GM12878 (cell line): ENCODE data around the gene SORCS2. TPM values are rescaled to one million over a fixed set of nuclear protein-coding genes. Genes with fewer than 3 reads are reported as not detected.

Experiments used
- ATAC-seq: fragments of 200-7000 bp; cut with Tn5 transposase; 3 replicates; pipeline ENCODE4 v1.9.1; 2020; ENCODE audit warnings: mild to moderate bottlenecking, moderate library complexity
- BruUV-seq: library from RNA; stranded (reverse); fragments of 400-500 nt; replicated peaks from 2 replicates; lab custom pipeline; 2021; lab: Mats Ljungman, UMichigan
- CTCF ChIA-PET: fragments of 300-600 bp; sonication (Branson Sonifier 250); formaldehyde crosslinking; extraction: SDS; loops from one replicate; lab custom pipeline; 2021; ENCODE audit warnings: inconsistent platforms; lab: Yijun Ruan, JAX
- POLR2A ChIA-PET: fragments of 350-600 bp; formaldehyde crosslinking; extraction: SDS; loops from one replicate; lab custom pipeline; 2021; ENCODE audit warnings: inconsistent platforms; lab: Charles Lee
- RAD21 ChIA-PET: fragments of 300-600 bp; sonication (Branson Sonifier 250); formaldehyde crosslinking; loops from one replicate; lab custom pipeline; 2023; ENCODE audit warnings: antibody characterized with exemption; ENCODE audit not compliant: unreplicated experiment; lab: Charles Lee
- SMC1A ChIA-PET: fragments of 300-600 bp; sonication (Branson Sonifier 250); formaldehyde crosslinking; loops from one replicate; lab custom pipeline; 2023; ENCODE audit not compliant: unreplicated experiment, uncharacterized antibody; lab: Charles Lee
- DNase-seq: peaks from one replicate; pipeline ENCODE4 v3.0.0-alpha.2; 2011; ENCODE audit warnings: low read depth, low spot score
- FAIRE-seq: peaks from 3 replicates; lab custom pipeline; 2011; peaks lifted over from hg19 to GRCh38; lab: Jason Lieb, UNC
- H2AFZ ChIP-seq: 2 replicates; pipeline ENCODE4 v1.6.0; 2011; ENCODE audit warnings: low read depth, low read length, control low read depth; ENCODE audit not compliant: control insufficient read depth
- H3K27ac ChIP-seq: 2 replicates; pipeline ENCODE4 v1.5.1; 2011; ENCODE audit warnings: control low read depth; ENCODE audit not compliant: control insufficient read depth, insufficient read depth
- H3K27me3 ChIP-seq, 2 experiments: replicated peaks in 1 of 2; 2 replicates each; pipeline versions ENCODE4 v1.6.0 to v1.6.1; 2011; ENCODE audit warnings: low read length in 1 of 2; ENCODE audit not compliant: control insufficient read depth in 2 of 2, insufficient read depth in 2 of 2
- H3K36me3 ChIP-seq, 2 experiments: 2 replicates each; pipeline ENCODE4 v1.5.1; 2011; ENCODE audit warnings: low read length in 1 of 2; ENCODE audit not compliant: control insufficient read depth in 2 of 2, insufficient read depth in 2 of 2
- H3K4me1 ChIP-seq: 2 replicates; pipeline ENCODE4 v1.6.1; 2011; ENCODE audit warnings: mild to moderate bottlenecking, low read length, moderate library complexity, mixed read lengths; ENCODE audit not compliant: control insufficient read depth, insufficient read depth
- H3K4me2 ChIP-seq: 2 replicates; pipeline ENCODE4 v1.6.0; 2011; ENCODE audit warnings: control low read depth; ENCODE audit not compliant: control insufficient read depth, insufficient read depth
- H3K4me3 ChIP-seq: fragments of 200-600 bp; sonication (generic); 2 replicates; pipeline ENCODE4 v1.5.1; 2016
- H3K79me2 ChIP-seq: 2 replicates; pipeline ENCODE4 v1.6.0; 2011; ENCODE audit warnings: low read length; ENCODE audit not compliant: control insufficient read depth, insufficient read depth
- H3K9ac ChIP-seq: 2 replicates; pipeline ENCODE4 v1.8.0; 2011; ENCODE audit warnings: low read length, control low read depth, mixed read lengths; ENCODE audit not compliant: control insufficient read depth, insufficient read depth
- H3K9me3 ChIP-seq: replicated peaks from 3 replicates; pipeline ENCODE4 v1.5.1; 2011; ENCODE audit warnings: mild to moderate bottlenecking, low read length; ENCODE audit not compliant: control insufficient read depth, insufficient read depth
- H4K20me1 ChIP-seq: 2 replicates; pipeline ENCODE4 v1.6.0; 2011; ENCODE audit not compliant: control insufficient read depth, insufficient read depth
- BCLAF1 ChIP-seq: fragments of 450-650 bp; IDR thresholded peaks from 2 replicates; pipeline ENCODE4 v1.6.1; 2017; ENCODE audit warnings: antibody characterized with exemption, mild to moderate bottlenecking, moderate library complexity
- BMI1 ChIP-seq: fragments of 450-650 bp; IDR thresholded peaks from 2 replicates; pipeline ENCODE4 v1.6.1; 2016; ENCODE audit warnings: mild to moderate bottlenecking, moderate library complexity, borderline replicate concordance
- CBFB ChIP-seq: IDR thresholded peaks from 2 replicates; pipeline ENCODE4 v1.6.1; 2016; ENCODE audit warnings: antibody characterized with exemption, low read depth
- KAT2A ChIP-seq: conservative IDR thresholded peaks from 2 replicates; pipeline ENCODE4 v1.6.1; 2011; ENCODE audit warnings: low read depth, low read length; ENCODE audit not compliant: control insufficient read depth
- MEF2A ChIP-seq: IDR thresholded peaks from 2 replicates; pipeline ENCODE4 v1.6.1; 2011; ENCODE audit warnings: low read depth, mild to moderate bottlenecking, low read length, moderate library complexity; ENCODE audit not compliant: insufficient read depth
- NFYB ChIP-seq: IDR thresholded peaks from 2 replicates; pipeline ENCODE4 v1.6.1; 2011; ENCODE audit warnings: low read depth, mild to moderate bottlenecking, low read length, improper control_type of control experiment, moderate library complexity; ENCODE audit not compliant: insufficient read depth
- NR2F1 ChIP-seq: fragments of 450-650 bp; conservative IDR thresholded peaks from 2 replicates; pipeline ENCODE4 v1.6.1; 2017; ENCODE audit warnings: mild to moderate bottlenecking
- RBBP5 ChIP-seq: fragments of 200-600 bp; sonication (generic); conservative IDR thresholded peaks from 2 replicates; pipeline ENCODE4 v1.6.1; 2016
- WGBS: methylation state at CpG from one replicate; pipeline ENCODE4 v1.1.6; 2016; ENCODE audit warnings: low lambda C conversion rate; ENCODE audit not compliant: insufficient replicate concordance, insufficient coverage; ENCODE audit errors: missing lambda C conversion rate; 5-methylcytosine and 5-hydroxymethylcytosine counted together
- in situ Hi-C: fragments of 300-500 bp; cut with MboI; formaldehyde crosslinking; loops from 9 replicates; pipeline ENCODE4 v1.14.3; 2018; ENCODE audit warnings: mixed read lengths
- intact Hi-C: fragments of 100-400 bp; cut with micrococcal nuclease; formaldehyde crosslinking; loops from one replicate; pipeline ENCODE4 v1.14.2; 2022; ENCODE audit not compliant: unreplicated experiment
- polyA plus RNA-seq, 11 experiments: library from polyadenylated mRNA; depleted of rRNA in 4 of 11; unstranded in 6 of 11; stranded (reverse) in 5 of 11; fragments of >200 nt; fragmentation: Nextera tagmentation in 4 of 11; fragmentation: Illumina TruSeq in 1 of 11; extraction: Ambion mirVana in 4 of 11; extraction: Trizol in 1 of 11; gene quantifications; 1 replicate in 1 of 11; 2 replicates in 10 of 11; pipeline versions ENCODE4 v1.2.1 to v1.2.3, GENCODE V29; 2011 to 2016; ENCODE audit warnings: inconsistent platforms in 2 of 11, missing spikeins in 2 of 11, low read depth in 1 of 11
- total RNA-seq, 4 experiments: library from RNA; depleted of rRNA in 3 of 4; stranded (reverse); fragments of >200 nt in 3 of 4; fragmentation: Illumina TruSeq in 1 of 4; extraction: Trizol in 1 of 4; gene quantifications; 2 replicates each; pipeline versions ENCODE4 v1.2.1 to v1.2.3, GENCODE V29; 2013 to 2021
- TF ChIP-seq, protein P1 (sequence below): fragments of 450-650 bp; IDR thresholded peaks from 2 replicates; pipeline ENCODE4 v1.6.1; 2016; ENCODE audit warnings: mild to moderate bottlenecking
- TF ChIP-seq, protein P2 (sequence below): IDR thresholded peaks from 2 replicates; pipeline ENCODE4 v1.6.1; 2012; ENCODE audit warnings: low read length, inconsistent platforms
- TF ChIP-seq, protein P3 (sequence below): fragments of 450-650 bp; IDR thresholded peaks from 2 replicates; pipeline ENCODE4 v1.6.1; 2017; ENCODE audit warnings: low read depth, mild to moderate bottlenecking, moderate library complexity
- TF ChIP-seq, protein P4 (sequence below): IDR thresholded peaks from 2 replicates; pipeline ENCODE4 v1.6.1; 2011; ENCODE audit warnings: low read depth, mild to moderate bottlenecking, low read length, moderate library complexity, borderline replicate concordance; ENCODE audit errors: extremely low read depth

The SORCS2 gene
- total and polyA plus RNA-seq, 10 of the 15 experiments (the other 5 are each of a cell fraction or from before 2014, with no cell fraction given) = 0.01 to 0.15 (median 0.05) TPM; not detected in 5

- TF ChIP-seq NR2F1 (no peak), BCLAF1 (no peak), CBFB (no peak), MEF2A (no peak), BMI1 (no peak), RBBP5 (no peak), NFYB (no peak), KAT2A (no peak)
- TF ChIP-seq, protein P1, sequence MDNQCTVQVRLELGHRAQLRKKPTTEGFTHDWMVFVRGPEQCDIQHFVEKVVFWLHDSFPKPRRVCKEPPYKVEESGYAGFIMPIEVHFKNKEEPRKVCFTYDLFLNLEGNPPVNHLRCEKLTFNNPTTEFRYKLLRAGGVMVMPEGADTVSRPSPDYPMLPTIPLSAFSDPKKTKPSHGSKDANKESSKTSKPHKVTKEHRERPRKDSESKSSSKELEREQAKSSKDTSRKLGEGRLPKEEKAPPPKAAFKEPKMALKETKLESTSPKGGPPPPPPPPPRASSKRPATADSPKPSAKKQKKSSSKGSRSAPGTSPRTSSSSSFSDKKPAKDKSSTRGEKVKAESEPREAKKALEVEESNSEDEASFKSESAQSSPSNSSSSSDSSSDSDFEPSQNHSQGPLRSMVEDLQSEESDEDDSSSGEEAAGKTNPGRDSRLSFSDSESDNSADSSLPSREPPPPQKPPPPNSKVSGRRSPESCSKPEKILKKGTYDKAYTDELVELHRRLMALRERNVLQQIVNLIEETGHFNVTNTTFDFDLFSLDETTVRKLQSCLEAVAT = no peak
- TF ChIP-seq, protein P2, sequence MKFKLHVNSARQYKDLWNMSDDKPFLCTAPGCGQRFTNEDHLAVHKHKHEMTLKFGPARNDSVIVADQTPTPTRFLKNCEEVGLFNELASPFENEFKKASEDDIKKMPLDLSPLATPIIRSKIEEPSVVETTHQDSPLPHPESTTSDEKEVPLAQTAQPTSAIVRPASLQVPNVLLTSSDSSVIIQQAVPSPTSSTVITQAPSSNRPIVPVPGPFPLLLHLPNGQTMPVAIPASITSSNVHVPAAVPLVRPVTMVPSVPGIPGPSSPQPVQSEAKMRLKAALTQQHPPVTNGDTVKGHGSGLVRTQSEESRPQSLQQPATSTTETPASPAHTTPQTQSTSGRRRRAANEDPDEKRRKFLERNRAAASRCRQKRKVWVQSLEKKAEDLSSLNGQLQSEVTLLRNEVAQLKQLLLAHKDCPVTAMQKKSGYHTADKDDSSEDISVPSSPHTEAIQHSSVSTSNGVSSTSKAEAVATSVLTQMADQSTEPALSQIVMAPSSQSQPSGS = no peak
- TF ChIP-seq, protein P3, sequence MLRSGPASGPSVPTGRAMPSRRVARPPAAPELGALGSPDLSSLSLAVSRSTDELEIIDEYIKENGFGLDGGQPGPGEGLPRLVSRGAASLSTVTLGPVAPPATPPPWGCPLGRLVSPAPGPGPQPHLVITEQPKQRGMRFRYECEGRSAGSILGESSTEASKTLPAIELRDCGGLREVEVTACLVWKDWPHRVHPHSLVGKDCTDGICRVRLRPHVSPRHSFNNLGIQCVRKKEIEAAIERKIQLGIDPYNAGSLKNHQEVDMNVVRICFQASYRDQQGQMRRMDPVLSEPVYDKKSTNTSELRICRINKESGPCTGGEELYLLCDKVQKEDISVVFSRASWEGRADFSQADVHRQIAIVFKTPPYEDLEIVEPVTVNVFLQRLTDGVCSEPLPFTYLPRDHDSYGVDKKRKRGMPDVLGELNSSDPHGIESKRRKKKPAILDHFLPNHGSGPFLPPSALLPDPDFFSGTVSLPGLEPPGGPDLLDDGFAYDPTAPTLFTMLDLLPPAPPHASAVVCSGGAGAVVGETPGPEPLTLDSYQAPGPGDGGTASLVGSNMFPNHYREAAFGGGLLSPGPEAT = no peak
- TF ChIP-seq, protein P4, sequence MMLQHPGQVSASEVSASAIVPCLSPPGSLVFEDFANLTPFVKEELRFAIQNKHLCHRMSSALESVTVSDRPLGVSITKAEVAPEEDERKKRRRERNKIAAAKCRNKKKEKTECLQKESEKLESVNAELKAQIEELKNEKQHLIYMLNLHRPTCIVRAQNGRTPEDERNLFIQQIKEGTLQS = no peak
Measured at GRCh38 chr4:7410446-7410845, 218.1 kb downstream of the SORCS2 start.

More at GRCh38 chr4:7410446-7410845, 218.1 kb downstream of the SORCS2 start:
- no peaks in the 10 kb centered on the region; a peak in 1 of 4 replicates for H3K27me3 ChIP-seq
- FAIRE-seq (no peak), DNase-seq (no peak), ATAC-seq (no peak)
- no peaks in the 10 kb centered on the region for H3K36me3 ChIP-seq
- H3K4me2 ChIP-seq = no peak overlapping the region
- H3K9ac ChIP-seq = no peak overlapping the region
- in situ Hi-C loops (no loop called here), intact Hi-C loops (no loop called here)
- no peaks in the 10 kb centered on the region; the same call in 2 of the 3 replicates for H3K9me3 ChIP-seq
- ChIA-PET SMC1A (no interaction called here), RAD21 (no interaction called here), CTCF (no interaction called here), POLR2A (no interaction called here)
- no peak overlapping the region for H3K4me3 ChIP-seq
- H4K20me1 ChIP-seq = no peaks in the 10 kb centered on the region
- BruUV-seq = no TSS peak
- no peaks in the 10 kb centered on the region for H3K79me2 ChIP-seq
- no peak overlapping the region for H2AFZ ChIP-seq
- WGBS = 75% methylated on average over 1 of the region's 1 CpG
- no peak overlapping the region for H3K27ac ChIP-seq
- H3K4me1 ChIP-seq = no peaks in the 10 kb centered on the region
